GM21360 (cell line): ENCODE results near the gene PPP4R2.
"Not testable (repeated sequence)": the region's sequence is repeated elsewhere in the genome, so short reads cannot be mapped to it uniquely, and the experiment has no call there.

Experiments
- ATAC-seq: cut with Tn5 transposase; IDR thresholded peaks from one replicate; pipeline ENCODE4 v1.9.1; 2021; ENCODE audit warnings: mild to moderate bottlenecking, moderate library complexity; ENCODE audit not compliant: unreplicated experiment

The PPP4R2 gene

GRCh38 chr3:72976281-72976741 lies 20.3 kb upstream of the PPP4R2 start:
- ATAC-seq = no peak

DNA sequence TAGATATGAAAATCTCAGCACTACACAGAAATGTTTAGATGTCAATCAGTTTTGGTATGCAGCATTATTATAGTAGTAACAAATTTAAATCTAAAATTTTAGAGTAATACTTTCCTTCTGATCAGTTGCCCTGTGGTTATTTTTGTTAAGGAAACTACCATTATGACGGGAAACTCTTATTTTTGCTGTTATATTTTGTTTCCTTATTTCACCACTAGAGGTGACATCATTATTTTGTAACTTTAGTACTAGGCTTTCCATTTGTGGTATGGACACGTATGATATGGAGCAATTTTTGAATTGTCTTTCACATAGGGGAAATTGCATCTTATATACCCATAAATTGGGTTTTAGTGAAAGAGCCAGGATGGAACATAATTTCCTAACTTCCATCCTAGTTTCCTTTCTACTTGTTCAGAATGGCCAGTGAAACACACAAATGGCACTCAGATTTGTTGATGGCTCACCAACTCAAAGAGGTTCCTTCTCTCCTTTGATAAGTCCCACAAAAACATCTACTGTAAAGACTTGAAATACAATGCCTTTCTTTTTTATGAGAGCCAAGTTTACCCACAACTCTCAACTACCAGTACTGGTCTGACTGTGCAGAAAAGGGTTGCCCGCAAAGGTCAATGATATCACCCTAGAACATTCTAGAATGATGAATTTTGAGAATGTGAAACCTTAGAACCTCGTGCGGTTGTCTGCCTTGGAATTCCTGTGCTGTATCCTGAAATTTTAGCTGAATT lies 19.4 kb upstream of the PPP4R2 start:
- peak; percentile 68 for ATAC-seq

DNA sequence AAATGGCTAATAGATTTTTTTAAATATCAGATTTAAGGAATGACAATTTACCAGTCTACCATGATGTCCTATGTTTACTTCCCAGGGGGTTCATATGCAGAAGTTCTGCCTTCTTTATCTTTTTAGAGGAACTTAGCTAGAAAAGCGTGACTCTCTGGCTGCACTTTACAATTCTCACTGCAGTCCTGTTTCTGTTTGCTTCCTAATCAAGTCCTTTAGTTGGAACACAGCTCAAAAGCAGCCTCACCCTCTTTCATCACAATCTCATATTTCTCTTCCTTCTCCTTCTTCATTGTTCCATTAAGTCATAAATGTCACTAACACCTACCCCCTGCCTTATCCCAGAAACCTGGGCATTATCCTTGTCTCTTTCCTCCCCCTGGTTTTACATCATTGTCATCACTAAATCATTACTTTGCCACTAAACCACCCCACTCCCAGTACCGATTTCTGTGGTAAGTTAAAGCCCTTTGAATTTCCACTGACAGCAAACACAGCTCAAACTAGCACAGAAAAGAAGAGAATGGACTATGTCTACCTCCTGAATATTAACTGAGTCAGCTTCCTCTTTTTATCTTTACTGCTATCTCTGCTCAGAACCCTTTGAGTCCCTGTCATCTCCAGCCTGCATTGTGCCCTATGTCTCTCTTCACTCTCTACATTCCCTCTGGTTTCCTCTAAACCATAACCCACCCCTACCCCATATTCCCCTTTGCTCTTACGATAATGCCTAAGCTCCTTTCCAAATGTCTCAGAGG lies 13.8 kb upstream of the PPP4R2 start:
- no peak for ATAC-seq

GRCh38 chr3:72985576-72985975 lies 11.0 kb upstream of the PPP4R2 start:
- no peak for ATAC-seq

GRCh38 chr3:72990701-72991395 lies 5.8 kb upstream of the PPP4R2 start:
- no peak for ATAC-seq

DNA sequence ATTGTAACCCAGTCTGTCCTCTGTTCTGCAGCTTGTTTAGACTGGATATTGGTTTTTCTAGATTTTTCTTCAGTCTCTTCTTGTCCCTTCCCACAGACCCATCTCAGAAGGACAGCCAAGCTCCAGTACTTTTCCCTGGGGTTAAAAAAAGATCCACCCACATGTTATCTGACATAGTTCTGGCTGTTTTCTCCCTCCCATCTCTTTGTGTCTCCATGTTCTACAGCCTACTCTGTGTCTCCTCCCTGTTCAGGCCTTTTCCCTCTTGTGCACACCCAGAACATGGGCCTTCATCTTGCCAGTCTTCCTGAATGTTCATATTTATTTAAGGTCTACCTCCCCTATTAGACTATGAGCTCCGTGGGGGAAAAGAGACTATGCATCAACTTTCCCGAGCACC lies 5.1 kb upstream of the PPP4R2 start:
- ATAC-seq = no peak

DNA sequence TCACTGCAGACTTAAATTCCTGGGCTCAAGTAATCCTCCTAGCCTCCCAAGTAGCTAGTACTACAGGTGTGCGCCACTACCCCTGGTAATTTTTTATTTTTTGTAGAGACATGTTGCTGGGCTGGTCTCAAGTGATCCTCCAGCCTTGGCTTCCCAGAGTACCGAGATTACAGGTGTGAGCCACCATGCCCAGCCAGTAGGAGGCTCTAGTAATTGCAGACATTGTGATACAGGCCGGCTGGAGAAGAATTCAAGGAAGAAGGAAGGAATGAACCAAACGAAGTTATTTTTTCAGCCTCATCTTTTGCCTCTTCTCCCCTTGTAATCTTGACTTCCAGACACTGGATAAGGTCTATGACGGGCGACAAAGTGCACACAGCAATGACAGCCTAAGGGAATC lies 3.2 kb upstream of the PPP4R2 start:
- no peak for ATAC-seq

- no peak for ATAC-seq
Observed at GRCh38 chr3:72995337-72995736, 1.3 kb upstream of the PPP4R2 start.

DNA sequence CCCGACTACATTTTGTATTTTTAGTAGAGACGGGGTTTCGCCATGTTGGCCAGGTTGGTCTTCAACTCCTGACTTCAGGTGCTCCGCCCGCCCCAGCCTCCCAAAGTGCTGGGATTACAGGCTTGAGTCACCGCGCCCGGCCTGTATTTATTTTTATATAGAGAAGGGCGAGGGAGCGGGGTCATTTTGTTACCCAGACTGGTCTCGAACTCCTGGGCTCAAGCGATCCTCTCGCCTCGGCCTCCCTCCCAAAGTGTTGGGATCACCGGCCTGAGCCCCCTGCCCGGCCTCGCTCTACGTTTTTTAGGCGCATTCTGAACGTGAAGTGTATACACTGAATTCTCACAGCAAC lies 514 bp upstream of the PPP4R2 start:
- no peak for ATAC-seq

- peak; percentile 38 for ATAC-seq
Observed at GRCh38 chr3:72997421-72997961, 880 bp downstream of the PPP4R2 start.

DNA sequence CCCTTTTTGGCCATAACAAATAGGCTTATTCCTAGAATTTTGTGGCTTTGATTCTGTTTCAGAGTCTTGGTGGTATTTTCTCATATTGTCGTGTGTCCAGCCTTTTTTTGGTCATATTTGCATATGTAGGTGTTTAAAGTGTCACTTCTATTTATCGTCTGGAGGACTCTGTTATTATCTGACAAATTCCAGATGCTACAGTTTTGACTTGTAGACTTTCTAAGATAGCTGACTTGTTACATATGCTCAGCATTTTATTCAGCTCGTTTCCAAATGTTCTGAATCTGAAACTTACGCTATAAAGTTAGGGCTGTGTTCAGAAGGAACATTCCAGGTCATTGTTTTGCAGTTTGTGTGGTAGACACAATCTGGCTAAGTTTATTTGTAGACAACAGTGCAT lies 1.9 kb downstream of the PPP4R2 start:
- ATAC-seq = no peak

- no peak for ATAC-seq
Observed at GRCh38 chr3:72999951-73000350, 3.3 kb downstream of the PPP4R2 start.

- ATAC-seq = not testable (repeated sequence)
Observed at GRCh38 chr3:73003050-73003449, 6.4 kb downstream of the PPP4R2 start.

- ATAC-seq = no peak
Observed at GRCh38 chr3:73004316-73004715, 7.7 kb downstream of the PPP4R2 start.

GRCh38 chr3:73007992-73008712 lies 11.5 kb downstream of the PPP4R2 start:
- ATAC-seq = no peak

DNA sequence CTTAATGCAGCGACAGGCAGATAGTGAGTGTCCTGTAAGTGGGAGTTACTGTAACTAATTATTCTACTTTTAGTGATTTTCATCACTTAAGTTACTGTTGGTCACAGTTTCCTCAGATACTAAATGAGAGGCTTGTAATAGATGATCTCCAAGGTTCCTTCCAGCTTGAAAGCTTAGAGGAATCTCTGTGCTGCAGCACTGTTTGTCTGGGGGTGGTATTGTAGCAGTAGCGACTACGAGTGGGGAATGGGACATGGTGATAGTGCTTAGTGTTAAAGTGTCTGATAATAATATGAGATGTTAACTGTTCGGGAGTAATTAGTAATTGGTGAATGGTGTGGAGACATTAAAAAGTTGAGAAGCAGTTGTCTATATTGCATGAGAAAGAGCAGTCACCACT lies 12.4 kb downstream of the PPP4R2 start:
- no peak for ATAC-seq

GRCh38 chr3:73009750-73010149 lies 13.1 kb downstream of the PPP4R2 start:
- ATAC-seq = no peak

- no peak for ATAC-seq
Observed at GRCh38 chr3:73010158-73010557, 13.5 kb downstream of the PPP4R2 start.

DNA sequence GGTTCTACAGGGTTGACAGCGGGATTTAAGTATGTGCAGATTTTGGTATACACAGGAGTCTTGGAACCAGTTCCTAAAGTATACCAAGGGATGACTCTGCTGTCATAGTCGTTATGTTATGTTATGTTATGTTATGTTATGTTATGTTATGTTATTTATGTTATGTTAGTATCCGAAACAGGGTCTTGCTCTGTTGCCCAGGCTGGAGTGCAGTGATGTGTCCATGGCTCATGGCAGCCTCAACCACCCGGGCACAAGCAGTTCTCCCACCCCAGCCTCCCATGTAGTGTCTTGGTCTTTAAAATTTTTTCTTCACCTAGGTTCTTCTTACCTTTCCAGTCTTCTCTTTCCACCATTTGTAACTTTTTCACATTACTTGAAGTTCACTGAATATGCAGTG lies 21.7 kb downstream of the PPP4R2 start:
- ATAC-seq = no peak

GRCh38 chr3:73018790-73019441 lies 22.3 kb downstream of the PPP4R2 start:
- no peak for ATAC-seq
